BLaER1 treated with 17β-estradiol and CSF1 and Interleukin-3, amounts not matched to agents 10 nM and 100 nM (cell line): ENCODE results near the gene PPM1K.
A peak's percentile ranks its signal among the peaks of the same experiment; 100 is the strongest.

Experiments used
- H3K27ac ChIP-seq, 11 experiments: shearing (Covaris generic); formaldehyde crosslinking; 2 replicates each; pipeline ENCODE4 v1.8.1; 2022
- H3K27me3 ChIP-seq, 11 experiments: shearing (Covaris generic); formaldehyde crosslinking; 2 replicates each; pipeline ENCODE4 v1.8.1; 2022
- H3K36me3 ChIP-seq, 11 experiments: shearing (Covaris generic); formaldehyde crosslinking; 2 replicates each; pipeline ENCODE4 v1.8.1; 2022
- H3K4me1 ChIP-seq, 10 experiments: shearing (Covaris generic); formaldehyde crosslinking; 2 replicates each; pipeline ENCODE4 v1.8.1; 2022
- H3K4me2 ChIP-seq, 11 experiments: shearing (Covaris generic); formaldehyde crosslinking; 2 replicates each; pipeline ENCODE4 v1.8.1; 2022
- H3K4me3 ChIP-seq, 10 experiments: shearing (Covaris generic); formaldehyde crosslinking; 2 replicates each; pipeline ENCODE4 v1.8.1; 2022
- H3K9ac ChIP-seq, 11 experiments: shearing (Covaris generic); formaldehyde crosslinking; 2 replicates each; pipeline ENCODE4 v1.8.1; 2022
- H3K9me3 ChIP-seq, 11 experiments: shearing (Covaris generic); formaldehyde crosslinking; replicated peaks in 1 of 11; 2 replicates each; pipeline ENCODE4 v1.8.1; 2022
- H4K20me1 ChIP-seq, 11 experiments: shearing (Covaris generic); formaldehyde crosslinking; 2 replicates each; pipeline ENCODE4 v1.8.1; 2022
- Cebpa-rat ChIP-seq, 11 experiments: shearing (Covaris generic); IDR thresholded peaks; 2 replicates each; pipeline ENCODE4 v1.8.1; 2022

PPM1K gene

DNA sequence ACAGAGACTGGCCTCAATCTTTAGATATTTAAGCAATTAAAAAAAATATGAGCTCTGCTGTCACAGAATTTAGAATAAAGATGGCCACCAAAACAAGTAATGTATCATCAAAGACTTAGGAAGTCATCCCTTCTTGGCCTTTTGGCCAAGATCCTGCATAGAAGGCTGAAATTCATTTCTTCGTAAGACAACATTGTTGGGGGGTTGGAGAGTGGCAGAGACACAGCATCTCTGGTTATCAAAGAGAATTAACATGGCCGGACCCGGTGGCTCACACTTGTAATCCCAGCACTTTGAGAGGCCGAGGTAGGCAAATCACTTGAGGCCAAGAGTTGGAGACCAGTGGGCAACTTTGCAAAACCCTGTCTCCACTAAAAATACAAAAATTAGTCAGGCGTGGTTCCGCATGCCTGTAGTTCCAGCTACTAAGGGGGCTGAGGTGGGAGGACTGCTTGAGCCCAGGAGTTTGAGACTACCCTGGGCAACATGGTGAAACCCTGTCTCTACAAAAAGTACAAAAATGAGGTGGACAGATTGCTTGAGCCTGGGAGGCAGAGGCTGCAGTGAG, 4.0 kb downstream of the PPM1K start:
- H3K27me3 ChIP-seq = no peaks in the 10 kb centered on the region
- no peak overlapping the region for H3K4me3 ChIP-seq
- H3K36me3 ChIP-seq = peaks cover 0 to 13% (median 5%) of the 10 kb centered on the region in 11 experiments; a peak in 5 of 22 replicates
- no peak for TF ChIP-seq Cebpa-rat (IDR thresholded peaks at IDR 0.05)
- H3K4me1 ChIP-seq = peaks cover 57 to 70% (median 63%) of the 10 kb centered on the region in 10 experiments
- no peak overlapping the region for H3K9ac ChIP-seq
- peaks cover 0 to 15% (median 0%) of the 10 kb centered on the region in 11 experiments; a peak in 8 of 22 replicates for H3K9me3 ChIP-seq
- H3K27ac ChIP-seq = 0 out of 22 replicates have a peak overlapping the region, but pooled peaks of 1 of the 11 experiments have one; percentile 5
- H4K20me1 ChIP-seq = peaks cover 0 to 7% (median 0%) of the 10 kb centered on the region in 11 experiments; a peak in 3 of 22 replicates
- peak overlapping the region in 10 of 11 experiments; percentile 23 to 86 (median 74); a peak in 20 of 22 replicates for H3K4me2 ChIP-seq

DNA sequence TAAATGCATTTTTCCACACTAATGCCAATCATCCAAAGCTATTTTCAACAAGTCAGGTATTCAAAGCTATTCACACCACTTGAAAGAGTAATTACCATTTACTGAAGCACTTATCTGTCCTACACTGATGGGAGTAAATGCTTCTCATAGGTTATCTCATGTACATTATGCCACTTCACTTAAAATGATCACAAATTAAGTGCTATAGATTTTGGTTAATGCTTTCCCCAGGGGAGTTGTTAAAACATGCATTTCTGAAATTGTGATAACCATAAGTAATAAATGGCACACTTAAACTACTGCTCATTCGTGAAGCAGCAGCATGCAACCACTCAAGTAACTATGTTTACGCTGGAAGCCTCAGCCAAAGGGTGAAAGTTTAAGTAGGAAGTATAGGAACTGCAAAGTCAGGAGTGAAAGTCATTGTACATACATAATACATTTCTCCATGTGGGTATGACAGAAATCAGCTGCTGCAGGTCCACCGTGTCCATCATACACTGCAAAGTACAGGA, 6.6 kb downstream of the PPM1K start:
- peaks cover 5 to 28% (median 20%) of the 10 kb centered on the region in 11 experiments; a peak in 17 of 22 replicates for H3K36me3 ChIP-seq
- no peak overlapping the region for H3K9ac ChIP-seq
- peaks cover 52 to 65% (median 57%) of the 10 kb centered on the region in 10 experiments for H3K4me1 ChIP-seq
- H4K20me1 ChIP-seq = peaks cover 0 to 7% (median 0%) of the 10 kb centered on the region in 11 experiments; a peak in 3 of 22 replicates
- no peak overlapping the region for H3K4me3 ChIP-seq
- H3K27ac ChIP-seq = no peak overlapping the region
- TF ChIP-seq Cebpa-rat (IDR thresholded peaks at IDR 0.05) = no peak
- peaks cover 0 to 15% (median 4%) of the 10 kb centered on the region in 11 experiments; a peak in 8 of 22 replicates for H3K9me3 ChIP-seq
- H3K4me2 ChIP-seq = peak overlapping the region; percentile 0 to 78 (median 42); a peak in 17 of 22 replicates
- H3K27me3 ChIP-seq = no peaks in the 10 kb centered on the region

DNA sequence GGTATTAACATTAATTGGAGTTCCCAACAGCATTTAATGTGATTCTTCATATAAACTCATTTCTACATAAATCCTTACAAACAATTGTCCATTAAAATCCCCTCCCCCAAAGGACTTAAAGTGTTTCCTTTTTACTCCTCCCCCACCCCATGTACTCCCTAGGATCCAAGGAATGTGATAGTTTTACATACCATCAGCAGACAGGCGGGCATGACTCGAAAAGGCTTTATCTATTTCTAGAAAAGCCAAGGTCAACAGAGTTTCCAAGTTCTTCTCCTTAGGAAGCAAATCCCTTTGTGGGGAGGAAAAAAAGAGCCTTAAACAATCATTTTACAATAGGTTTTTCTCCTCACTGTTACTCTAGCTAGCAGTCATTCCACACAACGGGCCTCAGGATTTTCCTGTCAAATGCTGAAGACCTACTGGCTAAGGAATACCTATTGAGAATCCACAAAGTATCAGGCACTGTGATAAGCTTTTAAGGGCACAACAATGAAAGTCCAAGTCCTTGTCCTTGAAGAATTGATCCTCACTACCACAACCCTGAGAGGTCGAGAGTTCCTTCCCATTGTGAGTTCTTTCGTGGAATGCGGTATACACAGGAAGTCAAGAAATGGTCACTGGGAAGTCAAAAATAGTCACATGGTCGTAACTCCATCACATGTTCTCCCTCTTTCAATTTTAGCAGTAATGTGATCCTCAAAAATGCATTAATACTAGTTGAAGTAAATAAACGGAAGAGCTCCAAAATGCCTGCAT, 7.2 kb downstream of the PPM1K start:
- TF ChIP-seq Cebpa-rat (IDR thresholded peaks at IDR 0.05) = no peak
- H3K27me3 ChIP-seq = no peaks in the 10 kb centered on the region
- H3K4me1 ChIP-seq = peaks cover 46 to 58% (median 51%) of the 10 kb centered on the region in 10 experiments
- H3K27ac ChIP-seq = no peak overlapping the region
- no peak overlapping the region for H3K9ac ChIP-seq
- H3K4me2 ChIP-seq = peak overlapping the region; percentile 0 to 78 (median 42); a peak in 19 of 22 replicates
- H3K9me3 ChIP-seq = peaks cover 0 to 15% (median 4%) of the 10 kb centered on the region in 11 experiments; a peak in 8 of 22 replicates
- peaks cover 5 to 34% (median 21%) of the 10 kb centered on the region in 11 experiments; a peak in 17 of 22 replicates for H3K36me3 ChIP-seq
- peaks cover 0 to 7% (median 0%) of the 10 kb centered on the region in 11 experiments; a peak in 3 of 22 replicates for H4K20me1 ChIP-seq
- H3K4me3 ChIP-seq = no peak overlapping the region

DNA sequence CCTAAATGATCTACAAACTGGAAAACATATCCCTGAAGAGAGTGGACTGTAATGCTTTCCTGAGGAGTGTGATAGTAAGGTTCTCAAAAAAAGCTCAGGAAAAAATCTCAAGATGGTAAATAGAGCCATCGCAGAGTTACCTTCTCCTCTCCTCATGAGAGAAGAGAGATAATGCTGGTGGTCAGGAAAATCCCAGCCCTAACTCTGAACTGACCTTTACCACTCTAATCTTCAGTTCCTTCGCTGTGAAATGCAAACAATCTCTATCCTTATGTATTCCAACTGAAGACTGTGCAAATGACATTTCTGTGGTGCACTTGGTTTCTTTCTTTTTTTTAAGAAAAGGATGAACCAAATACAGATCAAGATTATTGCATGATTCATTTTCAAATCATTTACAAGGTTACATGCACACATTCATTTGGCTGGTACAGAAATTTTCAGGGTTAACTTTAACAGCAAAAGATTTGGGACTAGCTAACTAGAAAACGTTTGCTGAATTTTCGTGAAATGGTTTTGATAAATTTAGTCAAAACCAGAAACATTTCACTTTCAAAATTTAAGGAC, 8.3 kb downstream of the PPM1K start:
- no peaks in the 10 kb centered on the region for H3K27me3 ChIP-seq
- peaks cover 38 to 47% (median 41%) of the 10 kb centered on the region in 10 experiments for H3K4me1 ChIP-seq
- TF ChIP-seq Cebpa-rat (IDR thresholded peaks at IDR 0.05) = no peak
- H3K9me3 ChIP-seq = peaks cover 0 to 15% (median 4%) of the 10 kb centered on the region in 11 experiments; a peak in 8 of 22 replicates
- no peak overlapping the region for H3K4me3 ChIP-seq
- H3K36me3 ChIP-seq = peaks cover 5 to 40% (median 21%) of the 10 kb centered on the region in 11 experiments; a peak in 17 of 22 replicates
- peak overlapping the region; percentile 41 to 80 (median 63) for H3K4me2 ChIP-seq
- H3K9ac ChIP-seq = peak overlapping the region in 4 of 11 experiments; percentile 3 to 26 (median 17); a peak in 2 of 22 replicates
- peaks cover 0 to 7% (median 0%) of the 10 kb centered on the region in 11 experiments; a peak in 3 of 22 replicates for H4K20me1 ChIP-seq
- peak overlapping the region in 8 of 11 experiments; percentile 27 to 60 (median 46); a peak in 12 of 22 replicates for H3K27ac ChIP-seq

DNA sequence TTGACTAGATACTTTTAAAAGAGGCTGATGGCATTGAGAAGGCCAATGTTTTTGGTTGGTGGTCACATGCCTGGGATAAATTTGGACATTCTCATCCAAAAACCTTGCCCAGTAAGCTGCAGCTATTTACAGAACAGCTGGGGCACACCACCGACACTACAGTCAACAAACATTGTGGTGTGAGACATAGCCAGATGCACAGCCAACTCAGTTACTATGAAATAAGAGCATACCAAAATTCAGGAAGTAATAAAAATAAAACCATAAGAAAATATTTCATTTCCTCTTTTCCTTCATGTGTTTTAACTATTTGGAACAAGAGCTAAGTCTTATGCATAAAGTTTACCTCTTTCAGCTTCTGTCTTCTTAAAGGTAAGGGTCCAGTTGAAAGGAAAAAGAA, 8.8 kb downstream of the PPM1K start:
- H3K9ac ChIP-seq = peak overlapping the region in 4 of 11 experiments; percentile 3 to 26 (median 17); a peak in 2 of 22 replicates

DNA sequence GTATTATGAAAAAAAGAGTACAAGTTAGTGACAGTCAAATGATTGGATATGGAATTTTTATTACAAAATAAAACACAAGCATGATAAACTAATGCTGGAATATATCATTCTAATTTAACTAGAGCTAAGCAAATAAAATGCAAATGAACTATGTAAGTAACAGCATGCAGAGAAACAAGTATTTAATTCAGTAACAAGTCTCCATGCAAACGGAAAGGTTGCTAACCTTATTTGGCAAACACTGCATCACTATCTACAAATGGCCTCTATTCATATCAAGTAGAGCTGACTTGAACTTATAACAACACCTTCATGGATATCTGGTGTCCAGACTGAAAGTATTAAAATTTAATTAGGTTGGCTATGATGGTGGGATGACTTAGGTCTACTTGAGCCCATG, 15.4 kb downstream of the PPM1K start:
- H3K9me3 ChIP-seq = peaks cover 0 to 11% (median 0%) of the 10 kb centered on the region in 11 experiments; a peak in 1 of 22 replicates
- H3K4me2 ChIP-seq = no peak overlapping the region
- no peaks in the 10 kb centered on the region for H4K20me1 ChIP-seq
- peaks cover 32 to 85% (median 62%) of the 10 kb centered on the region in 11 experiments for H3K36me3 ChIP-seq
- H3K27me3 ChIP-seq = no peaks in the 10 kb centered on the region
- no peaks in the 10 kb centered on the region for H3K4me1 ChIP-seq
- no peak overlapping the region for H3K4me3 ChIP-seq
- H3K9ac ChIP-seq = no peak overlapping the region
- TF ChIP-seq Cebpa-rat (IDR thresholded peaks at IDR 0.05) = no peak
- no peak overlapping the region for H3K27ac ChIP-seq

More for the DNA sequence above, 8.8 kb downstream of the PPM1K start:
- no peak for TF ChIP-seq Cebpa-rat (IDR thresholded peaks at IDR 0.05)
- Histone ChIP-seq H3K9me3 (peaks cover 0 to 15% (median 4%) of the 10 kb centered on the region in 11 experiments; a peak in 8 of 22 replicates), H4K20me1 (peaks cover 0 to 7% (median 0%) of the 10 kb centered on the region in 11 experiments; a peak in 3 of 22 replicates), H3K36me3 (peaks cover 5 to 43% (median 21%) of the 10 kb centered on the region in 11 experiments; a peak in 17 of 22 replicates), H3K27me3 (no peaks in the 10 kb centered on the region), H3K4me3 (no peak overlapping the region), H3K4me2 (peak overlapping the region; percentile 41 to 80 (median 63)), H3K27ac (peak overlapping the region in 8 of 11 experiments; percentile 27 to 60 (median 48); a peak in 12 of 22 replicates), H3K4me1 (peaks cover 33 to 42% (median 38%) of the 10 kb centered on the region in 10 experiments)

DNA sequence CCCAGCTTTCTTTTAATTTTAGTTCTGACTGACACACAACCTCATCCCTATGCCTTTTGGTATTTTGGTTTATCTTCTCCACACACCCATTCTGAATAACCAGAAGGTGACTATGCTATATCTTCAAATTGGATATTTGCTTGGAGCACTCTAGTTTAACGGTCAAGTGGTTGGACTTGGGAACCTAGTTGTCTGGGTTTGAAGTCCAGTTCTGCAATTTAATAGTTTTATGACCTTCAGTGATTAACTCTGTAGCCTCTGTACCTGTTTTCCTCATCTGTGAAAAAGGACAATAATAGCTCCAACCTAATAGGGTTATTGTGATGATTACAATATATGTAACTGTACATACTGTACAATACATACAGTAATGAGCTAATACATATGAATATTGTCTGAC, 20.0 kb downstream of the PPM1K start:
- Histone ChIP-seq H4K20me1 (no peaks in the 10 kb centered on the region), H3K4me2 (no peak overlapping the region), H3K9me3 (peaks cover 0 to 11% (median 0%) of the 10 kb centered on the region in 11 experiments; a peak in 1 of 22 replicates), H3K4me1 (no peaks in the 10 kb centered on the region), H3K4me3 (no peak overlapping the region), H3K27me3 (no peaks in the 10 kb centered on the region), H3K9ac (no peak overlapping the region), H3K36me3 (peaks cover 29 to 81% (median 52%) of the 10 kb centered on the region in 11 experiments), H3K27ac (no peak overlapping the region)
- no peak for TF ChIP-seq Cebpa-rat (IDR thresholded peaks at IDR 0.05)

DNA sequence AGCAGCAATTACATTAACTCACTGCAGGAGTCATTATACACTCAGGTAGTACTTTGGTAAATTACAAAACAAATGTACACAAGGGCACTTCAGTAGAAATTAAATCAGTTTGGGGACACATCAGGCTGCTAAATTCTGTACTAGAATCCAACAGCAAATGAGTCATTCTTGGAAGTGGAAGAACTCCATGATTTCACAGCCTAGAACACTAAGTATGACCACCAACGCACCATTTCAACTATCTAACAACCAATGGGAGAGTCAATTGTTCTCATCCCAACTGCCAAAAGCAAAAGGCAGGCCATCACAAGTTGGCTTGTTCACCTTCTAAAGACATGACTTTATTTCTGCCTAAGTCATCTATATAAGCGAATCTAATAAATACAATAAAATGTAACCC, 26.6 kb downstream of the PPM1K start:
- Histone ChIP-seq H3K27me3 (no peaks in the 10 kb centered on the region), H3K4me3 (no peak overlapping the region), H3K9me3 (no peaks in the 10 kb centered on the region), H4K20me1 (no peaks in the 10 kb centered on the region), H3K4me2 (no peak overlapping the region), H3K27ac (no peak overlapping the region), H3K4me1 (no peaks in the 10 kb centered on the region), H3K9ac (no peak overlapping the region), H3K36me3 (peaks cover 0 to 27% (median 5%) of the 10 kb centered on the region in 11 experiments; a peak in 12 of 22 replicates)
- no peak for TF ChIP-seq Cebpa-rat (IDR thresholded peaks at IDR 0.05)
